Activated naive CD8-positive, alpha-beta T cell treated with anti-CD3 and anti-CD28 coated beads, Interleukin-2, amount 10 ng/mL, durations not matched to agents 7 days and 5 days (primary cell): ENCODE measurements around the gene HOXC6. TPM values are rescaled to one million over a fixed set of nuclear protein-coding genes. Genes with fewer than 3 reads are reported as not detected.

Experiments used
- ATAC-seq: fragments of 150-1000 bp; cut with Tn5 transposase; one replicate; pipeline ENCODE4 v1.10.0; 2021; ENCODE audit warnings: low read depth, moderate library complexity
- POLR2A ChIA-PET: fragments of 350-600 bp; sonication (Branson Sonifier 250); formaldehyde crosslinking; loops from one replicate; lab custom pipeline; 2021; ENCODE audit warnings: antibody characterized with exemption; lab: Charles Lee
- DNase-seq: peaks from one replicate; pipeline ENCODE4 v3.0.0; 2021
- H3K27ac Mint-ChIP-seq: one replicate; pipeline ENCODE4 v1.8.0; 2022; ENCODE audit warnings: mild to moderate bottlenecking, mixed read lengths
- H3K27me3 Mint-ChIP-seq: one replicate; pipeline ENCODE4 v1.8.0; 2022; ENCODE audit warnings: mild to moderate bottlenecking, moderate library complexity, mixed read lengths
- H3K36me3 Mint-ChIP-seq: one replicate; pipeline ENCODE4 v1.8.0; 2021; ENCODE audit warnings: mild to moderate bottlenecking, mixed read lengths
- H3K4me1 Mint-ChIP-seq: one replicate; pipeline ENCODE4 v1.8.0; 2021; ENCODE audit warnings: mixed read lengths
- H3K4me3 Mint-ChIP-seq: one replicate; pipeline ENCODE4 v1.8.0; 2022; ENCODE audit warnings: mild to moderate bottlenecking, moderate library complexity, mixed read lengths
- H3K9me3 Mint-ChIP-seq: one replicate; pipeline ENCODE4 v1.8.0; 2021; ENCODE audit warnings: mixed read lengths
- total RNA-seq, 2 experiments: library from RNA; stranded (reverse); gene quantifications; one replicate each; pipeline ENCODE4 v1.2.3, GENCODE V29; 2021

Gene HOXC6
- total RNA-seq, 2 experiments from 2014 or later: not detected

DNA sequence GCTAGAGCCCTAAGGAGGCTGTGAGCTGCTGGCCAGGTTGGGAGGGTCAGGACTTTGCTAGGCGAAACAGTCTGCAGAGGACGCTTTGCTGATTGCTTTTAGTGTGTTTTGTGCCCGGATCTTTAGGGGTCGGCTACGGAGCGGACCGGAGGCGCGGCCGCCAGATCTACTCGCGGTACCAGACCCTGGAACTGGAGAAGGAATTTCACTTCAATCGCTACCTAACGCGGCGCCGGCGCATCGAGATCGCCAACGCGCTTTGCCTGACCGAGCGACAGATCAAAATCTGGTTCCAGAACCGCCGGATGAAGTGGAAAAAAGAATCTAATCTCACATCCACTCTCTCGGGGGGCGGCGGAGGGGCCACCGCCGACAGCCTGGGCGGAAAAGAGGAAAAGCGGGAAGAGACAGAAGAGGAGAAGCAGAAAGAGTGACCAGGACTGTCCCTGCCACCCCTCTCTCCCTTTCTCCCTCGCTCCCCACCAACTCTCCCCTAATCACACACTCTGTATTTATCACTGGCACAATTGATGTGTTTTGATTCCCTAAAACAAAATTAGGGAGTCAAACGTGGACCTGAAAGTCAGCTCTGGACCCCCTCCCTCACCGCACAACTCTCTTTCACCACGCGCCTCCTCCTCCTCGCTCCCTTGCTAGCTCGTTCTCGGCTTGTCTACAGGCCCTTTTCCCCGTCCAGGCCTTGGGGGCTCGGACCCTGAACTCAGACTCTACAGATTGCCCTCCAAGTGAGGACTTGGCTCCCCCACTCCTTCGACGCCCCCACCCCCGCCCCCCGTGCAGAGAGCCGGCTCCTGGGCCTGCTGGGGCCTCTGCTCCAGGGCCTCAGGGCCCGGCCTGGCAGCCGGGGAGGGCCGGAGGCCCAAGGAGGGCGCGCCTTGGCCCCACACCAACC, 1.5 kb downstream of the HOXC6 start:
- POLR2A ChIA-PET: no interaction called here
- H3K27ac Mint-ChIP-seq: no peak overlapping the region

DNA sequence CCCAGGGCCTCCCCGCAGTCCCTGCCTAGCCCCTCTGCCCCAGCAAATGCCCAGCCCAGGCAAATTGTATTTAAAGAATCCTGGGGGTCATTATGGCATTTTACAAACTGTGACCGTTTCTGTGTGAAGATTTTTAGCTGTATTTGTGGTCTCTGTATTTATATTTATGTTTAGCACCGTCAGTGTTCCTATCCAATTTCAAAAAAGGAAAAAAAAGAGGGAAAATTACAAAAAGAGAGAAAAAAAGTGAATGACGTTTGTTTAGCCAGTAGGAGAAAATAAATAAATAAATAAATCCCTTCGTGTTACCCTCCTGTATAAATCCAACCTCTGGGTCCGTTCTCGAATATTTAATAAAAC, 2.2 kb downstream of the HOXC6 start:
- ATAC-seq (no peak), DNase-seq (no peak)
- H3K36me3 Mint-ChIP-seq: no peaks in the 10 kb centered on the region
- no peak overlapping the region for H3K27ac Mint-ChIP-seq
- H3K27me3 Mint-ChIP-seq: peaks cover 92% of the 10 kb centered on the region
- no peak overlapping the region for H3K4me3 Mint-ChIP-seq
- H3K4me1 Mint-ChIP-seq: peaks cover 26% of the 10 kb centered on the region
- POLR2A ChIA-PET: no interaction called here
- H3K9me3 Mint-ChIP-seq: no peaks in the 10 kb centered on the region

More for the DNA sequence above, 1.5 kb downstream of the HOXC6 start:
- Mint-ChIP-seq H3K9me3 (no peaks in the 10 kb centered on the region), H3K27me3 (peaks cover 92% of the 10 kb centered on the region), H3K36me3 (no peaks in the 10 kb centered on the region), H3K4me1 (peaks cover 25% of the 10 kb centered on the region), H3K4me3 (no peak overlapping the region)
- DNase-seq (no peak), ATAC-seq (no peak)

DNA sequence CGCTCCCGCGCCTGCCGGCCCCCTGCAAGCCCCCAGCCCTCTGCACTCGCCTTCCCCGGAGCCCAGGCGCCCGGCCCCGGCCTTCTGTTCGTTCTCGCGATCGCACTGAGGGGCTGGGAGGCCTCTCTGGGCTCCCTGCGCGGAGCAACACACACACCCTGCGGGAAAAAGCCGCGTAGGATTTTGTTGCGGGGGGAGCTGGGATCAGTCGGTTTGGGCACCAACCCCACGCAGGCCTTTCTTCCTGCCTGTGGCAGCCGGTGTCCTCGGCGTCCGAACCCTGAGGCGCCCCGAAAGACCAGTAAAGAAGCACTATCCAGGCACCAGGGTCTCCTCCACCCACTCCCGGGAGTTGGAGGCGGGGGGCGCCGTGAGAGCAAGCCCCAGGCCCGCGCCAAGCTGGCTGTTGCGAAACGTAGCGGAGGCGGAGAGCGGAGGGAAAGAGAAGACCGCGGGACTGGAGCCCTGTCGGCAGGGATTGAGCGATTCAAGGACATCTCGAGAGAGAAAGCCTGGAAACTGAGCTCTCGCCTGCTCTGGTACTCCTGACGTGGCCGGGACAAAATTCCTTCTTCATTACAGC, 2.7 kb downstream of the HOXC6 start:
- POLR2A ChIA-PET: no interaction called here

DNA sequence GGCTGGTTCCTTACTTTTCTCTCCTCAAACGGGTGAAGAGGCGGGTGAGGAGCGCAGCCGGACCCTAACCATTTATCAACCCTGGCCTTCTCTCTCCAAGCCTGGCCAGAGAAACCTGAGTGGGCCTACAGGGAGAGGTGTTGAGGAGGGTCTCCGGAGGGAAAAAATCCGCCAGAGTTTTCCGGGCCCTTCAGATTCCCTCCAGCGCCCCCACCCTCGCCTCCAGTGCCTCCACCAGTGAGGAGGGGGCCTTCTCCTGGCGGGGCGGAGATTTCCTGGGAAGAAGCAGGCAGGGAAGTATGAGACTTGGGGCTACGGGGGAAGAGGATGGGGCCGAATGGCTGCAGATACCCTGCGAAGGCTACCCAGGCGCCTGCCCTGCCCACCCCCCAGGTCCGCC, 3.2 kb downstream of the HOXC6 start:
- ATAC-seq: no peak
- Mint-ChIP-seq H3K9me3 (no peaks in the 10 kb centered on the region), H3K27me3 (peaks cover 92% of the 10 kb centered on the region), H3K27ac (no peak overlapping the region), H3K4me3 (no peak overlapping the region), H3K4me1 (peaks cover 21% of the 10 kb centered on the region), H3K36me3 (no peaks in the 10 kb centered on the region)
- no peak for DNase-seq
- POLR2A ChIA-PET: no interaction called here

More for the DNA sequence above, 2.7 kb downstream of the HOXC6 start:
- Mint-ChIP-seq H3K36me3 (no peaks in the 10 kb centered on the region), H3K27ac (no peak overlapping the region), H3K27me3 (peaks cover 92% of the 10 kb centered on the region), H3K9me3 (no peaks in the 10 kb centered on the region), H3K4me3 (no peak overlapping the region), H3K4me1 (peaks cover 23% of the 10 kb centered on the region)
- ATAC-seq (no peak), DNase-seq (no peak)

DNA sequence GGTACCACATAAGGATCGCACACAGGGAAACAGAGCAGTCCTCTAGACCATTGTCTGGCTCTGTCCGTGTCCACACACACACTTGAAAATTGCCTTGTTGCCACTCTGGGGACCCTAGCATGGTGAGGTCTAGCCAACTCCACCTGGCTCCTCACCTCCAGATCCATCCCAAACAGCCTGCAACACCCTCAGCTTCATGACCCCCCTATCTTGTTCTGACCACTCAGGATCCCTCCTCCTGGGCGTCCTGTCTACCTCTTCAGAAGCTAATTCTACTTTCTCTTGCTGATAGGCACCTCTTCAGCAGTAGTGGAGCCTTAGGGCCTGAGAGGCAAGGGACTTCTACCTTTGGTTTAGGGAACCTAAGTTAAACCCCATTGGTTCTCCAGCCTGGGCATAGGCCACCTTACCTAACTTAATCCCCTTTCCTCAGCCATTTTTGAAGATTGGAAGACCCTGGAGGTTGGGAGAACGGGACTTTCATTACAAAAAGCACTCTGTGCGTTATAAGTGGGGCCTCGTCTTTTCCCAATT, 3.9 kb downstream of the HOXC6 start:
- no peak for ATAC-seq
- DNase-seq: no peak
- Mint-ChIP-seq H3K27me3 (peaks cover 92% of the 10 kb centered on the region), H3K27ac (no peak overlapping the region), H3K36me3 (no peaks in the 10 kb centered on the region), H3K4me3 (no peak overlapping the region), H3K9me3 (no peaks in the 10 kb centered on the region), H3K4me1 (peaks cover 19% of the 10 kb centered on the region)
- POLR2A ChIA-PET: interaction anchor here (0.7 to 1.3 kb wide), 2 partner anchors 69 to 158 kb away, joined by 4 to 8 read pairs; no protein-coding TSS in a partner anchor

DNA sequence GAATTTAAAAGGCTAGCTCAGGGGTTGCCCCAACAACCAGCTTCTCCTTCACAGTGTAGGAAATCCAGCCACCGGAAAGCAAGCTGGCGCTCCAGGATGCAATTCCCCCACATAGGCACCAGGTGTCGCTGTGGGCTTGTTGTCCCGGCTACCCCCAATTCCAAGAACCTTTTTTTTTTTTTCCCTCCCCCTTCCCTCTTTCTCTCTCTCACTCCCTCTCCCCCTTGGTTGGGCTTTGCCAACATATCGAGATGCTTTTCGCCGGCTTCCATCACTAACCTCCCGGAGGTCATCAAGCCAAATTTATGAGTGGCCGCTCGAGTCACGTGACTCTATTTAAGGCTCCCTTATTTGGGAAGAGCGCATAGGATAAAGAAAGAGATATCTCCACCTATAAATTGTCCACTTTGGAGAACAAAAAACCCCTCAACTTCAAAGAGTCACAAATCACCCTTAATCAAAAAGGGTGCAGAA, 4.4 kb downstream of the HOXC6 start, which contains the start of gene HOXC5:
Gene HOXC5 (plus strand): TSS at position 424 of the 474 bp plus-strand sequence. CDS start 73 bp downstream, outside the sequence.
- Mint-ChIP-seq H3K36me3 (no peaks in the 10 kb centered on the region), H3K4me1 (peaks cover 19% of the 10 kb centered on the region), H3K27ac (no peak within 1 kb of the TSS), H3K9me3 (no peaks in the 10 kb centered on the region), H3K4me3 (peak within 1 kb of the TSS; percentile 54), H3K27me3 (peaks cover 92% of the 10 kb centered on the region)
- DNase-seq: peak; percentile 70
- no peak for ATAC-seq
- POLR2A ChIA-PET: interaction anchor here (0.6 to 1.3 kb wide), 3 partner anchors 24 to 157 kb away, joined by 3 to 8 read pairs (median 4); partner anchors contain the start of gene HOXC8

DNA sequence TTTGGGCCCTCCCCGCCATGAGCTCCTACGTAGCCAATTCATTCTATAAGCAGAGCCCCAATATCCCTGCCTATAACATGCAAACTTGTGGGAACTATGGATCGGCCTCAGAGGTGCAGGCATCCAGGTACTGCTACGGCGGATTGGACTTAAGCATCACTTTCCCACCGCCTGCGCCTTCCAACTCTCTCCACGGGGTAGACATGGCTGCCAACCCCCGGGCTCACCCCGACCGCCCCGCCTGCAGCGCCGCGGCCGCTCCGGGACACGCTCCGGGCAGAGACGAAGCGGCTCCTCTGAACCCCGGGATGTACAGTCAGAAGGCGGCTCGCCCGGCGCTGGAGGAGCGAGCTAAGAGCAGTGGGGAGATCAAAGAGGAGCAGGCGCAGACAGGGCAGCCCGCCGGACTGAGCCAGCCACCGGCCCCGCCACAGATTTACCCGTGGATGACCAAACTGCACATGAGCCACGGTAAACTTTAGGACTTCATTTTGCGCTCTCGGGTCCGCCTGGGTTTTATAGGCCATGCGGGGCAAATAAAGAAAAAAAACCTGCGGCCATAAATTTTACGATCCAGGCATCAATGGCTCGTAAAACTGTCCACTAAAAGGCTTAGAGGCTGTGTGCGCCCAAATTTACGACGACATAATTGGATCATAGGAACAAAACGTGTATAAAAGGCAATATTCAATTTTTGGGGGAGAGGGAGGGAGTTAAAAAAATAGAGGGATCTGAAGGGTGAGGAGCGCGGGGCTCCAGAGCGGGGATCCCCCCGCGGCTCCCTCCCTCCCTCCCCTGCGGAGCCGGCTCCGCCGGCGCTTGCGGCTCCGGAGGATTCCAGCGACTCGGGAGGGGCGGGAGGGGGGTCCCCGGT, 5.1 kb downstream of the HOXC6 start:
- ATAC-seq: peak; percentile 6
- Mint-ChIP-seq H3K27ac (no peak overlapping the region), H3K4me1 (peaks cover 19% of the 10 kb centered on the region), H3K4me3 (peak overlapping the region; percentile 54), H3K36me3 (no peaks in the 10 kb centered on the region), H3K9me3 (no peaks in the 10 kb centered on the region), H3K27me3 (peaks cover 93% of the 10 kb centered on the region)
- peak; percentile 56 for DNase-seq
- POLR2A ChIA-PET: interaction anchor here (0.6 to 1.3 kb wide), 2 partner anchors 24 to 157 kb away, joined by 3 to 8 read pairs; partner anchors contain the start of gene HOXC8

DNA sequence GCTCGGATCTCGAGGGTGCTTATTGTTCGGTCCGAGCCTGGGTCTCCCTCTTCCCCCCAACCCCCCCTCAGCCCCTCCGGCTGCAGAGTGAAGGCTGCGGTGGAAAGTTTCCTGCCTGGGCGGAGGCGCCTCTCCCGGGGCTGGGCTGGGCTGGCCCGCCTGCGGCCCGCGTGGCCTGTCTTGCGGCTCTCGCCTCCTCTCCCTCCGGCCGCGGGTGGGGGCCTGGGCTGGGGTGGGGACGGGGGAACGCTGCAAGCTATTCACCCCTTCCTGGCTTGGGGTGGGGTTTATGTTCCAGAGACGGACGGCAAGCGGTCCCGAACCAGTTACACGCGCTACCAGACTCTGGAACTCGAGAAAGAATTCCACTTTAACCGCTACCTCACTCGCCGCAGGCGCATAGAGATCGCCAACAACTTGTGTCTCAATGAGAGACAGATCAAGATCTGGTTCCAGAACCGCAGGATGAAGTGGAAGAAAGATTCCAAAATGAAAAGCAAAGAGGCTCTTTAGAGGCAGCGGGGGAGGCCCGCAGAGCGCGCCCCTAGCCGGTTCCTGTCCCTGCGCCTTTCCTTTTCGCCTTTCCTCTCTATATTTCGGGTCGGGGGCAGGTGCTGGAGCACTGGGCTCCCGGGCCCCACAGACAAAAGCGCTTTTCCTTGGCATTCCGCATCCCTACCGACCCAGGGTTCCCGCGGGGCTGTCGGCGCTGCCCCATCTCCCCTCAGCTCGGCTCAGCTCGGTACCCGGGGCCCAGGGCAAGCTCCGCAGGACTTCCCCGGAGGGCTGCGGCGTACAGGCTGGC, 5.9 kb downstream of the HOXC6 start:
- Mint-ChIP-seq H3K36me3 (no peaks in the 10 kb centered on the region), H3K4me3 (peak overlapping the region; percentile 30), H3K4me1 (peaks cover 16% of the 10 kb centered on the region), H3K27me3 (peaks cover 93% of the 10 kb centered on the region), H3K27ac (no peak overlapping the region), H3K9me3 (no peaks in the 10 kb centered on the region)
- DNase-seq (no peak), ATAC-seq (peak; percentile 44)
- POLR2A ChIA-PET: no interaction called here

DNA sequence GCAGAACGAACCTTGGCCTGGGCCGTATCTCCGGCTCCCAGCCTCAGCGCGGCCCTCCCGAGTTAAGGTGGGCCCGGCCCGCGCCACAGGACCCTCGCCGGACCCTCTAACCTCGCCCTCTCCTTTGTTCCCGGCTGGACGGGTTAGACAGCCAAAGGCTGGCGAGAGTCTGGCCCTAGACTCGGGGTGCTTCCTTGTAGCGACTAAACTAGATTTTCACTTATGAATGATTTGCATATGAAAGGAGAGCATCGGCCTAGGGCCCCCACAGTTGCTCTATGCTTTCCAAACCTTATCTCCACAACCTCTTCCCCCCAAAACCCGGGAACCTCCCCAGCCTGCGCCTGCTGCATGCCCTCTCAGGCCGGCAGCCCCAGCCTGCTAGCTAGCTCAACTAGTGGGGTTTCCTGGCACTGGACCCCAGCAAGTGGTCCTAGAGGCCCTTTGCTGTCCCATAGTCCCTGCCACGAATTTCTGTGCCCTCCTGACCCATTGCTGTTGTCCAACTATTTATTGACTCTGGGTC, 6.6 kb downstream of the HOXC6 start:
- Mint-ChIP-seq H3K4me1 (peaks cover 11% of the 10 kb centered on the region), H3K27ac (no peak overlapping the region), H3K9me3 (no peaks in the 10 kb centered on the region), H3K4me3 (peak overlapping the region; percentile 10), H3K27me3 (peaks cover 94% of the 10 kb centered on the region), H3K36me3 (no peaks in the 10 kb centered on the region)
- POLR2A ChIA-PET: no interaction called here
- DNase-seq: no peak
- ATAC-seq: no peak

DNA sequence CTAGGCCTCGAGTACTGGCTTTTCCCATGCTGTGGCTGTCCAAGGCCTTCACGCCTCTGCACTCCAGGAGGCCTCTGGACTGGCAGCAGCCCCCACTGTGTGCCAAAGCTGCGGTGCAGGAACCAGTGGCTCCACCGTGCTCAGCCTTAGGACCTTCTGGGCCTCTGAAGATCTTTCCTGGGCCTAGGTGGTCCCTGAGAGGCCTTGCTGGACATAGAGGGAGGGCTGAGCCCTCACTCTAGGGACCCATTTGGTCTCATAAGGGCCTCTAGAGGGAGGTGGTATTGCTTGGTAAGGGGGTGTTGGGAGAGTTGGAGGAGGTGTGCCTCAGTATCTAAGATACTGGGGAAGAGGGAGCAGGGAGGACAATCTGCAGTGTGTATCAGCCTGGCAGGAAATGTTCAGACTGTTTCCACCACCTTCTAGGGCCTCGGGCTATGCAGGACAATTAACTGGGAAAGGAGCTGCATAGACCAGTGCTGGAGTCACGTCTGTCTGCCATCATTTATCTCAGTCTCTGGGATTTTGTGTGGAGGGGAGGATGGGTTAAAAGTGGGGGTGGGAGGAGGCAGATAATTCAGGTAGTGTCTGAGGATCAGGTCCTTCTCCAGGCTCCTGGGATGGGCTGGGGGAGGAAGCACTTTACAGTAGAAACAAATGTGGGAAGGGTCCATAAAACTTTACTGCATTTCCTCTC, 7.5 kb downstream of the HOXC6 start:
- Mint-ChIP-seq H3K27me3 (peaks cover 95% of the 10 kb centered on the region), H3K36me3 (no peaks in the 10 kb centered on the region)
- POLR2A ChIA-PET: no interaction called here

DNA sequence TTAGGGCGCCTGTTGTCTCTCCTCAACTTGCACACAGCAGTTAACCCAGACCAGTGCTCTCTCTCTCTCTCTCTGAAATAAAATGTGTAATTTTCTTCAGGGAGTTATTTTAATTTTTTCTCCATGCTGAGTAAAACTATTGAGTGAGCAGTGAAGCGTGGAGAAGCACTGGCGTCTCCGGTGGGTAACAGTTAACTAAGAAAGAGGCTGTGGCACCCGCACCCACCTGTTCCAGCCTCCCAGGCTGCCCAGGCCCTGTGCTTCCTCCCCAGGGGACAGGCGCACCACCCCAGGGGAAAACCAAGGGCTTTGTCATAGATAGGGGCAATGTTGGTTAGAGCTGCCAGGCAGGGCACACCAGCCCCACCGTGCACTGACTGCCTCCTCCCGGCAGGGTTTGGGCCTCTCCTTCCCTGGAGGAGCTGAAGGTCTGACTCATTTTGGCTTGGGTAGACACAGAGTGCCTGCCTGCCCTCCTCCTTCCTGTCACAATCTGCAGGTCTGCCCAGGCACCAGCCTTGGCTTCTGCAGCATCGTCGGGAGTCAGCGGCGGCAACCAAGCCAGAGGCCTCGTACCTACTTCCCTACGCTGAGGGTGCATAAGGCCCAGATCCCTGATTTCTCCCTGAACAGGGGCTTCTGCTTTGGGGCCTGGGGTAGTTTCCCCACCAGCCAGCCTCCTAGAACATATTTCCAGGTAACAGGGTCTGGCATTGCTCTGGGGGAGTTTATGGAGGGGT, 8.6 kb downstream of the HOXC6 start:
- ATAC-seq: no peak
- Mint-ChIP-seq H3K27me3 (peaks cover 91% of the 10 kb centered on the region), H3K9me3 (no peaks in the 10 kb centered on the region), H3K27ac (no peak overlapping the region), H3K4me1 (peaks cover 10% of the 10 kb centered on the region), H3K4me3 (no peak overlapping the region), H3K36me3 (no peaks in the 10 kb centered on the region)
- DNase-seq: no peak
- POLR2A ChIA-PET: no interaction called here

More for the DNA sequence above, 7.5 kb downstream of the HOXC6 start:
- no peak overlapping the region for H3K27ac Mint-ChIP-seq
- no peaks in the 10 kb centered on the region for H3K9me3 Mint-ChIP-seq
- no peak overlapping the region for H3K4me3 Mint-ChIP-seq
- peaks cover 10% of the 10 kb centered on the region for H3K4me1 Mint-ChIP-seq
- no peak for DNase-seq
- ATAC-seq: no peak
